ENCODE results near the gene STARD4.

Gene STARD4

DNA sequence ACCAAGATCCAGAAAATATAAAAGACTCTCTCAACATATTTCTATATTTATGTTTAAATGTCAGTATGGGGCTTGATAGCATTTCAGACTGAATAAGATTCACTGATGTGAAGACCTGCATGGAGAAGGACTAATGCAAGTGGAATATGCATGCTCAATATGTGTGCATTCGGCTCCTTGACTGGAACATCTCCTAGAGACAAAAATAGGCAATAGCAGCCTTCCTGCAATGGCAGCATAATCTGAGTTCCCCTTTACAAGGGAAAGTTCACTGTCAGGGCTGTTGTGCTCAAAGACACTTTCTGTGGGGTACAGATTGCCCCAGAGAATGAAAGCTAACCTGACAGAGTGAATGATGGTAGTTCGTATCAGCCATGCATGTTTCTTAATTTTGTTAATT lies 42.4 kb downstream of the STARD4 start:
- DNase-seq (ENCODE audit: extremely low spot score) = no peak
- ChIA-PET CTCF (interaction anchor here (1.0 kb wide), 1 partner anchor 12 kb away, joined by 3 read pairs; no protein-coding TSS in a partner anchor), POLR2A (no interaction called here)
- TF ChIP-seq FOXM1 (IDR thresholded peaks at IDR 0.05; ENCODE audit: borderline replicate concordance) (no peak), CTBP1 (IDR thresholded peaks at IDR 0.05; ENCODE audit: borderline replicate concordance) (no peak), LEF1 (IDR thresholded peaks at IDR 0.05; ENCODE audit: borderline replicate concordance) (no peak), SUZ12 (IDR thresholded peaks at IDR 0.05) (no peak), ELF4 (IDR thresholded peaks at IDR 0.05) (no peak), BHLHE40 (IDR thresholded peaks at IDR 0.05; ENCODE audit: borderline replicate concordance) (no peak), SP1 (IDR thresholded peaks at IDR 0.05) (no peak), NFRKB (IDR thresholded peaks at IDR 0.05) (no peak), ARNT (IDR thresholded peaks at IDR 0.05) (no peak), FOXA1 (IDR thresholded peaks at IDR 0.05) (no peak), FOXK2 (IDR thresholded peaks at IDR 0.05) (no peak), HDGF (IDR thresholded peaks at IDR 0.05; ENCODE audit: borderline replicate concordance) (no peak), TARDBP (IDR thresholded peaks at IDR 0.05) (no peak), ZNF384 (IDR thresholded peaks at IDR 0.05) (no peak), L3MBTL2 (conservative IDR thresholded peaks at IDR 0.05) (no peak)
- TF ChIP-seq, protein P1, sequence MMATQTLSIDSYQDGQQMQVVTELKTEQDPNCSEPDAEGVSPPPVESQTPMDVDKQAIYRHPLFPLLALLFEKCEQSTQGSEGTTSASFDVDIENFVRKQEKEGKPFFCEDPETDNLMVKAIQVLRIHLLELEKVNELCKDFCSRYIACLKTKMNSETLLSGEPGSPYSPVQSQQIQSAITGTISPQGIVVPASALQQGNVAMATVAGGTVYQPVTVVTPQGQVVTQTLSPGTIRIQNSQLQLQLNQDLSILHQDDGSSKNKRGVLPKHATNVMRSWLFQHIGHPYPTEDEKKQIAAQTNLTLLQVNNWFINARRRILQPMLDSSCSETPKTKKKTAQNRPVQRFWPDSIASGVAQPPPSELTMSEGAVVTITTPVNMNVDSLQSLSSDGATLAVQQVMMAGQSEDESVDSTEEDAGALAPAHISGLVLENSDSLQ (IDR thresholded peaks at IDR 0.05) = no peak

DNA sequence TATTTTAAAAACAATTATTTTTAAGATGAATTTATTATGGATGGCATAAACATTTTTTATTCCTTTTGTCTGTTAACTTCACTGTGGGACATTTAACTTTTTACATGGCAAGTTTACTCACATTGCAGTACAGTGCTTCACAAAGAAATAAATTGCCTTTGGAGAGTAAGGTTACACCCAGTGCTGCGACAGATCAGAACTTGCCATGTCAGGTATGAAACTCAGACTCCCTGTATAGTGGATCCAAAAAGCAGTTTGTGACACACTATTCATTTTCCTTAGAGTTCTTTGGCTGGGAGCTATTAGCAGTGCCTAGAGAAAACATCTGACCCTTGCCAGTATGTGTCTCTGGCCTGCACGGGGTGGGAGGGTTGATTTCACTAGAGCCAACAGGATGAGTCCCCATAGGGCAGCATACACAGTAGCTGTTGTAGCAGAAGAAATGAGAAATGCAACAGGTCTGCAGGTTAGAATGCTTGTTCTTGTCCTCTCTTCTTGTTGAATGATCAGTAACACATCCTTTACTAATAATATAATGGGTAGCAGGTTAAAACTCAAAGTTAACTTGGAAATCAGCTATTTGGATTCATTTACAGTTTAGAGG lies 42.9 kb downstream of the STARD4 start:
- POLR2A ChIA-PET = no interaction called here
- CTCF ChIA-PET = interaction anchor here (1.0 kb wide), 1 partner anchor 12 kb away, joined by 3 read pairs; no protein-coding TSS in a partner anchor
- no peak for DNase-seq (ENCODE audit: extremely low spot score)
- TF ChIP-seq BHLHE40 (IDR thresholded peaks at IDR 0.05; ENCODE audit: borderline replicate concordance) = no peak
- no peak for TF ChIP-seq SUZ12 (IDR thresholded peaks at IDR 0.05)
- TF ChIP-seq FOXM1 (IDR thresholded peaks at IDR 0.05; ENCODE audit: borderline replicate concordance) = no peak

GRCh38 chr5:111463311-111463710 lies 49.0 kb downstream of the STARD4 start:
- no peak for DNase-seq (ENCODE audit: extremely low spot score)
- TF ChIP-seq FOXA1 (IDR thresholded peaks at IDR 0.05) = no peak
- ChIA-PET CTCF (no interaction called here), POLR2A (no interaction called here)

DNA sequence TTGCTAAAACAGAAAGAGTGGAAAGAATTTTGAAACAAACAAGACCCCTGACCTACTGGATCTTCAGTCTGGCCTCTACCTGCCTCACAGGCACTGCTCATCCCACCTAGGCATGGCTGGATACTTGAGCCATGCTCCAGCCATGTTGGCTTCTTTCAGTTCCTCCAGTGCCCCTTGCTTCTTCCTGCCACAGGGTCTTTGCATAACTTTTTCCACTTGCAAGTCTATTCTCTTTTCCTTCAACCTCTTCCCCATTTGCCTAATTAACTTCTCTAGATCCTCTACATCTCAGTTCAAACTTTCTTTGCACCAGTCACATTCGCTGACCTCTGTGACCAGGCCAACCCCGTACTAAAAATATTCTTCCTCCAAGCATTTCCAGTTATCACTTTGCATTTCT lies 50.4 kb downstream of the STARD4 start:
- POLR2A ChIA-PET = no interaction called here

GRCh38 chr5:111461255-111461671 lies 51.1 kb downstream of the STARD4 start:
- TF ChIP-seq, protein P1 (IDR thresholded peaks at IDR 0.05) = no peak
- TF ChIP-seq TARDBP (IDR thresholded peaks at IDR 0.05) = no peak
- DNase-seq (ENCODE audit: extremely low spot score) = peak; percentile 35
- POLR2A ChIA-PET = no interaction called here
- CTCF ChIA-PET = no interaction called here

More for the DNA sequence above, 50.4 kb downstream of the STARD4 start:
- no peak for DNase-seq (ENCODE audit: extremely low spot score)
- no peak for TF ChIP-seq BHLHE40 (IDR thresholded peaks at IDR 0.05; ENCODE audit: borderline replicate concordance)
- TF ChIP-seq CTBP1 (IDR thresholded peaks at IDR 0.05; ENCODE audit: borderline replicate concordance) = no peak
- TF ChIP-seq FOXK2 (IDR thresholded peaks at IDR 0.05) = no peak
- TF ChIP-seq L3MBTL2 (conservative IDR thresholded peaks at IDR 0.05) = no peak
- TF ChIP-seq HDGF (IDR thresholded peaks at IDR 0.05; ENCODE audit: borderline replicate concordance) = no peak
- no peak for TF ChIP-seq SUZ12 (IDR thresholded peaks at IDR 0.05)
- no peak for TF ChIP-seq SP1 (IDR thresholded peaks at IDR 0.05)
- TF ChIP-seq ELF4 (IDR thresholded peaks at IDR 0.05) = no peak
- TF ChIP-seq TARDBP (IDR thresholded peaks at IDR 0.05) = no peak
- TF ChIP-seq FOXA1 (IDR thresholded peaks at IDR 0.05) = no peak
- no peak for TF ChIP-seq FOXM1 (IDR thresholded peaks at IDR 0.05; ENCODE audit: borderline replicate concordance)
- TF ChIP-seq, protein P1 (IDR thresholded peaks at IDR 0.05) = no peak
- no peak for TF ChIP-seq ZNF384 (IDR thresholded peaks at IDR 0.05)
- TF ChIP-seq NFRKB (IDR thresholded peaks at IDR 0.05) = no peak
- no peak for TF ChIP-seq LEF1 (IDR thresholded peaks at IDR 0.05; ENCODE audit: borderline replicate concordance)
- no peak for TF ChIP-seq ARNT (IDR thresholded peaks at IDR 0.05)
- CTCF ChIA-PET = no interaction called here

GRCh38 chr5:111454776-111455175 lies 57.6 kb downstream of the STARD4 start:
- ChIA-PET POLR2A (no interaction called here), CTCF (no interaction called here)
- DNase-seq (ENCODE audit: extremely low spot score) = no peak
- TF ChIP-seq LEF1 (IDR thresholded peaks at IDR 0.05; ENCODE audit: borderline replicate concordance) = no peak

DNA sequence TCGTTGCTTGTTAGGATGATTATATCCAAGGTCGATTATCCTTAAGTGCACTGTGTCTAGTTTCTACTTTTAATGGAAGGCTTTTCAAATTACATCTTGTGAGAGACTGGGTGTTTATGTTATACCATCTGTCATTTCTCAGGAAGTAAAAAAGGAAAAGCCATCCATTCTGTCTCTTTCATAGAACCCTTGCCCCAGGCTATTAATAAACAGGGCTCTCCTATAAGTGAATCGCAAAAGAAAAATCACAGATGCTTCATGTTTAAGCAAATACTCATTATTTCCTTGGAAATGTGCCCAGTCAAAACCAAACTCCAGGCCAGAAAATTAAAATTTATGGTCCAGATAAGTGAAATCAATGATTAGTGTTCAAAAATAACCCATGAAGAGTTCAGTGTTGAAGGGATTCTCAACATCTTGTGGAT lies 58.1 kb downstream of the STARD4 start:
- ChIA-PET POLR2A (no interaction called here), CTCF (no interaction called here)
- TF ChIP-seq, protein P1 (IDR thresholded peaks at IDR 0.05) = 0 out of 2 replicates have a peak, but pooled peaks have one; percentile 22
- TF ChIP-seq ZNF384 (IDR thresholded peaks at IDR 0.05) = no peak
- DNase-seq (ENCODE audit: extremely low spot score) = no peak

Measured in HEK293T (cell line).